ENCODE results near the gene SOX6.

Gene SOX6

GRCh38 chr11:16169956-16170847 is 186.1 kb downstream of the SOX6 start:
- Histone ChIP-seq H3K4me2 (no peak overlapping the region), H3K9ac (no peak overlapping the region), H3K27me3 (ENCODE audit: insufficient read depth, low read depth) (no peaks in the 10 kb centered on the region), H3K27ac (no peak overlapping the region), H3K79me2 (ENCODE audit: insufficient read depth, low read depth) (no peaks in the 10 kb centered on the region), H3K4me3 (IDR thresholded peaks at IDR 0.05; ENCODE audit: insufficient read depth, low read depth, low read length) (no peak overlapping the region), H4K20me1 (ENCODE audit: insufficient read depth) (no peaks in the 10 kb centered on the region), H3K36me3 (ENCODE audit: insufficient read depth) (no peaks in the 10 kb centered on the region), H3K4me1 (ENCODE audit: low read depth, poor library complexity, severe bottlenecking) (no peaks in the 10 kb centered on the region), H2AFZ (ENCODE audit: low read depth) (no peak overlapping the region)
- no peak for TF ChIP-seq CTCF (conservative IDR thresholded peaks at IDR 0.05; ENCODE audit: low read depth, low read length)

GRCh38 chr11:16169541-16169940 is 186.8 kb downstream of the SOX6 start:
- Histone ChIP-seq H3K4me2 (no peak overlapping the region), H4K20me1 (ENCODE audit: insufficient read depth) (no peaks in the 10 kb centered on the region), H3K79me2 (ENCODE audit: insufficient read depth, low read depth) (no peaks in the 10 kb centered on the region), H3K27me3 (ENCODE audit: insufficient read depth, low read depth) (no peaks in the 10 kb centered on the region), H3K36me3 (ENCODE audit: insufficient read depth) (no peaks in the 10 kb centered on the region), H3K27ac (no peak overlapping the region), H2AFZ (ENCODE audit: low read depth) (no peak overlapping the region), H3K4me3 (IDR thresholded peaks at IDR 0.05; ENCODE audit: insufficient read depth, low read depth, low read length) (no peak overlapping the region), H3K4me1 (ENCODE audit: low read depth, poor library complexity, severe bottlenecking) (no peaks in the 10 kb centered on the region), H3K9ac (no peak overlapping the region)
- TF ChIP-seq CTCF (conservative IDR thresholded peaks at IDR 0.05; ENCODE audit: low read depth, low read length) = no peak

- H3K36me3 ChIP-seq (ENCODE audit: insufficient read depth) = no peaks in the 10 kb centered on the region
- H3K4me3 ChIP-seq (IDR thresholded peaks at IDR 0.05; ENCODE audit: insufficient read depth, low read depth, low read length) = no peak overlapping the region
- no peaks in the 10 kb centered on the region for H3K27me3 ChIP-seq (ENCODE audit: insufficient read depth, low read depth)
- no peaks in the 10 kb centered on the region for H4K20me1 ChIP-seq (ENCODE audit: insufficient read depth)
- no peak overlapping the region for H3K4me2 ChIP-seq
- H3K9ac ChIP-seq = no peak overlapping the region
- no peaks in the 10 kb centered on the region for H3K79me2 ChIP-seq (ENCODE audit: insufficient read depth, low read depth)
- no peak for TF ChIP-seq CTCF (conservative IDR thresholded peaks at IDR 0.05; ENCODE audit: low read depth, low read length)
- no peak overlapping the region for H2AFZ ChIP-seq (ENCODE audit: low read depth)
- H3K4me1 ChIP-seq (ENCODE audit: low read depth, poor library complexity, severe bottlenecking) = no peaks in the 10 kb centered on the region
- H3K27ac ChIP-seq = no peak overlapping the region
Observed at GRCh38 chr11:16167706-16168487, 188.4 kb downstream of the SOX6 start.

- Histone ChIP-seq H3K4me2 (no peak overlapping the region), H3K27ac (no peak overlapping the region), H3K4me3 (IDR thresholded peaks at IDR 0.05; ENCODE audit: insufficient read depth, low read depth, low read length) (no peak overlapping the region), H3K36me3 (ENCODE audit: insufficient read depth) (no peaks in the 10 kb centered on the region), H3K79me2 (ENCODE audit: insufficient read depth, low read depth) (no peaks in the 10 kb centered on the region), H2AFZ (ENCODE audit: low read depth) (no peak overlapping the region), H3K27me3 (ENCODE audit: insufficient read depth, low read depth) (no peaks in the 10 kb centered on the region), H3K4me1 (ENCODE audit: low read depth, poor library complexity, severe bottlenecking) (no peaks in the 10 kb centered on the region), H4K20me1 (ENCODE audit: insufficient read depth) (no peaks in the 10 kb centered on the region), H3K9ac (no peak overlapping the region)
- no peak for TF ChIP-seq CTCF (conservative IDR thresholded peaks at IDR 0.05; ENCODE audit: low read depth, low read length)
Observed at GRCh38 chr11:16166571-16166970, 189.8 kb downstream of the SOX6 start.
